ENCODE data around the gene PPP4R2. TPM values are rescaled to one million over a fixed set of nuclear protein-coding genes. Genes with fewer than 3 reads are reported as not detected.

Gene PPP4R2
- total RNA-seq, 1 experiment from 2014 or later = 11.9 TPM

- DNase-seq (ENCODE audit: low spot score) = no peak
Observed at GRCh38 chr3:73114711-73115110, 118.1 kb downstream of the PPP4R2 start.

- no peak for DNase-seq (ENCODE audit: low spot score)
Observed at GRCh38 chr3:73115806-73116205, 119.2 kb downstream of the PPP4R2 start.

Small RNA genes lying within 50 kb of the gene (small RNA-seq; reads per million reads assigned to genes)
- gene RNU2-64P (704 reads per million, percentile 99 among the genes with 10 or more reads in this experiment), gene RNU6-557P (not detected), gene RNU7-19P (0.22 reads per million)

Other genes with a start within 250 kb of the PPP4R2 start
- gene SHQ1, start 148.4 kb upstream of the PPP4R2 start, total RNA-seq (2014; rRNA removed; shearing (Covaris generic)) = 7.2 and 11.2 TPM in 2 replicates
- not detected in 2 replicates for gene GXYLT2, start 108.8 kb upstream of the PPP4R2 start, total RNA-seq (2014; rRNA removed; shearing (Covaris generic))
- 2.7 and 3.6 TPM in 2 replicates for gene EBLN2, start 64.8 kb downstream of the PPP4R2 start, total RNA-seq (2014; rRNA removed; shearing (Covaris generic))

Measured in HT-29 (cell line).